Mesothelial cell of epicardium (in vitro differentiated cells): ENCODE results near the gene SLC14A1. TPM values are rescaled to one million over a fixed set of nuclear protein-coding genes. Genes with fewer than 3 reads are reported as not detected.

ENCODE experiments used
- DNase-seq, 2 experiments: peaks; one replicate each; pipeline ENCODE4 v3.0.0; 2021; ENCODE audit warnings: low spot score in 2 of 2; ENCODE audit not compliant: unreplicated experiment in 2 of 2
- H3K27ac Mint-ChIP-seq: 2 replicates; pipeline ENCODE4 v1.8.0; 2021; ENCODE audit warnings: mixed read lengths
- H3K27me3 Mint-ChIP-seq: 2 replicates; pipeline ENCODE4 v1.8.0; 2021; ENCODE audit warnings: low read depth, mixed read lengths
- H3K36me3 Mint-ChIP-seq: 2 replicates; pipeline ENCODE4 v1.8.0; 2021; ENCODE audit warnings: mixed read lengths
- H3K4me1 Mint-ChIP-seq: 2 replicates; pipeline ENCODE4 v1.8.0; 2021; ENCODE audit warnings: mixed read lengths
- H3K4me3 Mint-ChIP-seq: 2 replicates; pipeline ENCODE4 v1.8.0; 2021; ENCODE audit warnings: mild to moderate bottlenecking, moderate library complexity, mixed read lengths
- H3K9me3 Mint-ChIP-seq: 2 replicates; pipeline ENCODE4 v1.8.0; 2021; ENCODE audit warnings: mixed read lengths
- CTCF ChIP-seq: fragments of 200-600 bp; sonication (generic); IDR thresholded peaks from one replicate; pipeline ENCODE4 v1.5.0; 2021; ENCODE audit warnings: antibody characterized with exemption; ENCODE audit not compliant: unreplicated experiment
- total RNA-seq: library from RNA; stranded (reverse); gene quantifications from 3 replicates; pipeline ENCODE4 v1.2.1, GENCODE V29; 2021

SLC14A1 gene
- total RNA-seq, 1 donor from 2014 or later = not detected

- Mint-ChIP-seq H3K4me1 (peaks cover 19% of the 10 kb centered on the region), H3K27me3 (peaks cover 11% of the 10 kb centered on the region), H3K4me3 (no peak overlapping the region), H3K9me3 (peaks cover 2% of the 10 kb centered on the region), H3K36me3 (peaks cover 2% of the 10 kb centered on the region), H3K27ac (no peak overlapping the region)
- no peak for DNase-seq
- TF ChIP-seq CTCF = no peak
These were observed 35.1 kb upstream of the SLC14A1 start for GRCh38 chr18:45688833-45689232.

- no peak for DNase-seq
- Mint-ChIP-seq H3K9me3 (peaks cover 4% of the 10 kb centered on the region), H3K27ac (no peak overlapping the region), H3K4me1 (peaks cover 19% of the 10 kb centered on the region), H3K27me3 (peaks cover 11% of the 10 kb centered on the region), H3K36me3 (peaks cover 4% of the 10 kb centered on the region), H3K4me3 (no peak overlapping the region)
- TF ChIP-seq CTCF = no peak
These were observed 34.6 kb upstream of the SLC14A1 start for GRCh38 chr18:45689396-45689795.

GRCh38 chr18:45690975-45691815 is 32.8 kb upstream of the SLC14A1 start:
- DNase-seq = peak; percentile 54 to 84
- peaks cover 4% of the 10 kb centered on the region for H3K36me3 Mint-ChIP-seq
- H3K9me3 Mint-ChIP-seq = peaks cover 12% of the 10 kb centered on the region
- H3K4me1 Mint-ChIP-seq = peaks cover 19% of the 10 kb centered on the region
- H3K27ac Mint-ChIP-seq = no peak overlapping the region
- no peak overlapping the region for H3K4me3 Mint-ChIP-seq
- TF ChIP-seq CTCF = peak; percentile 71
- H3K27me3 Mint-ChIP-seq = peaks cover 16% of the 10 kb centered on the region

GRCh38 chr18:45691816-45692179 is 32.2 kb upstream of the SLC14A1 start:
- TF ChIP-seq CTCF = no peak
- Mint-ChIP-seq H3K27ac (no peak overlapping the region), H3K4me3 (no peak overlapping the region), H3K4me1 (peaks cover 18% of the 10 kb centered on the region), H3K9me3 (peaks cover 12% of the 10 kb centered on the region), H3K27me3 (peaks cover 17% of the 10 kb centered on the region), H3K36me3 (peaks cover 4% of the 10 kb centered on the region)
- no peak for DNase-seq

GRCh38 chr18:45702708-45703265 is 21.2 kb upstream of the SLC14A1 start:
- H3K4me1 Mint-ChIP-seq = no peaks in the 10 kb centered on the region
- H3K36me3 Mint-ChIP-seq = no peaks in the 10 kb centered on the region
- H3K9me3 Mint-ChIP-seq = peaks cover 44% of the 10 kb centered on the region
- H3K27me3 Mint-ChIP-seq = peaks cover 4% of the 10 kb centered on the region
- H3K27ac Mint-ChIP-seq = no peak overlapping the region
- no peak overlapping the region for H3K4me3 Mint-ChIP-seq
- DNase-seq = no peak
- TF ChIP-seq CTCF = no peak
